SK-N-SH (cell line): Measurements from ENCODE around the gene STUB1. TPM values are rescaled to one million over a fixed set of nuclear protein-coding genes. Genes with fewer than 3 reads are reported as not detected.

Source experiments
- CTCF ChIA-PET: fragments of 300-600, 350-600 bp; formaldehyde crosslinking; extraction: SDS; loops from one replicate; lab custom pipeline; 2021; lab: Yijun Ruan, JAX
- POLR2A ChIA-PET: fragments of 350-600 bp; sonication (Branson Sonifier 250); formaldehyde crosslinking; extraction: SDS; loops from one replicate; lab custom pipeline; 2020; ENCODE audit warnings: antibody characterized with exemption, inconsistent platforms; lab: Yijun Ruan, JAX
- DNase-seq: peaks from one replicate; pipeline ENCODE4 v3.0.0; 2012
- H2AFZ ChIP-seq: fragments of 200-600 bp; sonication (generic); 2 replicates; pipeline ENCODE4 v1.8.1; 2016; ENCODE audit warnings: antibody characterized with exemption, mild to moderate bottlenecking, low read depth
- H3F3A ChIP-seq: fragments of 200-600 bp; sonication (generic); replicated peaks from 2 replicates; pipeline ENCODE3; 2016; ENCODE audit warnings: antibody characterized with exemption, mild to moderate bottlenecking; ENCODE audit not compliant: insufficient read depth
- H3K27ac ChIP-seq, 2 experiments: fragments of 200-500 bp in 1 of 2; fragments of 200-600 bp in 1 of 2; sonication (Bioruptor generic) in 1 of 2; sonication (generic), shearing (Covaris generic) in 1 of 2; 2 replicates each; pipeline versions ENCODE4 v1.5.1 to v1.6.1; 2014 to 2016; ENCODE audit warnings: low read depth in 2 of 2, inconsistent platforms in 1 of 2, low read length in 1 of 2, mild to moderate bottlenecking in 1 of 2, mixed read lengths in 1 of 2
- H3K27me3 ChIP-seq: fragments of 200-600 bp; sonication (generic), shearing (Covaris generic); 2 replicates; pipeline ENCODE4 v1.6.1; 2016; ENCODE audit warnings: mixed run types; ENCODE audit not compliant: insufficient read depth
- H3K36me3 ChIP-seq, 2 experiments: fragments of 200-500 bp in 1 of 2; fragments of 200-600 bp in 1 of 2; sonication (Bioruptor generic) in 1 of 2; sonication (generic) in 1 of 2; replicated peaks in 1 of 2; 2 replicates each; pipeline versions ENCODE3 to v1.5.1; 2014 to 2016; ENCODE audit warnings: low read length in 1 of 2, mild to moderate bottlenecking in 1 of 2; ENCODE audit not compliant: insufficient read depth in 2 of 2, control insufficient read depth in 1 of 2
- H3K4me1 ChIP-seq, 2 experiments: fragments of 200-500 bp in 1 of 2; fragments of 200-600 bp in 1 of 2; sonication (Bioruptor generic) in 1 of 2; sonication (generic), shearing (Covaris generic) in 1 of 2; 2 replicates each; pipeline versions ENCODE4 v1.5.1 to v1.6.1; 2014 to 2016; ENCODE audit warnings: low read depth in 1 of 2, low read length in 1 of 2, mixed run types in 1 of 2; ENCODE audit not compliant: insufficient read depth in 2 of 2, control insufficient read depth in 1 of 2
- H3K4me2 ChIP-seq: fragments of 200-600 bp; sonication (generic), shearing (Covaris generic); 2 replicates; pipeline ENCODE4 v1.6.1; 2017; ENCODE audit warnings: mixed run types
- H3K4me3 ChIP-seq, 2 experiments: fragments of 200-500 bp in 1 of 2; fragments of 200-600 bp in 1 of 2; sonication (Bioruptor generic) in 1 of 2; sonication (generic), shearing (Covaris generic) in 1 of 2; 2 replicates each; pipeline versions ENCODE4 v1.5.1 to v1.8.1; 2014 to 2016; ENCODE audit warnings: low read depth in 2 of 2, inconsistent platforms in 1 of 2, low read length in 1 of 2, mild to moderate bottlenecking in 1 of 2, mixed read lengths in 1 of 2, moderate library complexity in 1 of 2
- H3K79me2 ChIP-seq: fragments of 200-600 bp; sonication (generic); 2 replicates; pipeline ENCODE4 v1.8.1; 2017; ENCODE audit warnings: mild to moderate bottlenecking; ENCODE audit not compliant: insufficient read depth
- H3K9ac ChIP-seq: fragments of 200-600 bp; sonication (generic); 2 replicates; pipeline ENCODE4 v1.6.1; 2017; ENCODE audit warnings: mixed run types
- H3K9me2 ChIP-seq: fragments of 200-600 bp; sonication (generic); 2 replicates; pipeline ENCODE4 v1.6.1; 2017; ENCODE audit warnings: mixed run types
- H3K9me3 ChIP-seq: fragments of 200-600 bp; sonication (generic); 2 replicates; pipeline ENCODE4 v1.6.1; 2017; ENCODE audit warnings: mixed run types, mild to moderate bottlenecking, moderate library complexity
- H4K20me1 ChIP-seq: fragments of 200-600 bp; sonication (generic); 2 replicates; pipeline ENCODE4 v1.6.1; 2017; ENCODE audit warnings: mild to moderate bottlenecking, mixed run types; ENCODE audit not compliant: insufficient read depth
- CHD2 ChIP-seq: fragments of 150-350 bp; IDR thresholded peaks from 2 replicates; pipeline ENCODE4 v1.6.1; 2018; ENCODE audit warnings: low read length; ENCODE audit not compliant: partially characterized antibody
- EZH2phosphoT487 ChIP-seq: fragments of 200-600 bp; sonication (generic); IDR thresholded peaks from 2 replicates; pipeline ENCODE4 v1.6.1; 2017; ENCODE audit warnings: low read depth, mixed run types, mild to moderate bottlenecking, antibody characterized with exemption, moderate library complexity, borderline replicate concordance
- FOXJ3 ChIP-seq: sonication (generic); formaldehyde crosslinking; IDR thresholded peaks from 2 replicates; pipeline ENCODE4 v1.5.1; 2020; ENCODE audit warnings: mild to moderate bottlenecking, missing genetic modification reagents
- FOXM1 ChIP-seq: IDR thresholded peaks from 2 replicates; pipeline ENCODE4 v1.4.0; 2012; ENCODE audit warnings: low read depth, mild to moderate bottlenecking
- GABPA ChIP-seq: IDR thresholded peaks from 2 replicates; pipeline ENCODE4 v1.4.0; 2012; ENCODE audit warnings: low read depth, mild to moderate bottlenecking
- GATA2 ChIP-seq: sonication (generic); formaldehyde crosslinking; IDR thresholded peaks from 2 replicates; pipeline ENCODE4 v1.5.0; 2020; ENCODE audit warnings: mild to moderate bottlenecking, missing genetic modification reagents
- MEF2A ChIP-seq: IDR thresholded peaks from 2 replicates; pipeline ENCODE4 v1.4.0; 2012; ENCODE audit warnings: low read depth, borderline replicate concordance
- NFIC ChIP-seq: IDR thresholded peaks from 2 replicates; pipeline ENCODE4 v1.4.0; 2012; ENCODE audit warnings: borderline replicate concordance
- POLR2AphosphoS5 ChIP-seq: IDR thresholded peaks from 2 replicates; pipeline ENCODE4 v1.6.1; 2012; ENCODE audit warnings: low read depth, low read length
- RXRA ChIP-seq: IDR thresholded peaks from 2 replicates; pipeline ENCODE4 v1.4.0; 2012; ENCODE audit warnings: low read depth, mild to moderate bottlenecking, borderline replicate concordance
- SMC3 ChIP-seq: IDR thresholded peaks from 2 replicates; pipeline ENCODE4 v1.6.1; 2012; ENCODE audit warnings: low read depth, low read length, improper control_type of control experiment
- TCF12 ChIP-seq: IDR thresholded peaks from 2 replicates; pipeline ENCODE4 v1.4.0; 2012
- TEAD4 ChIP-seq: IDR thresholded peaks from 2 replicates; pipeline ENCODE4 v1.4.0; 2012; ENCODE audit warnings: mild to moderate bottlenecking, borderline replicate concordance; ENCODE audit not compliant: insufficient read depth
- WGBS: methylation state at CpG from one replicate; pipeline ENCODE4 v1.1.6; 2017; ENCODE audit warnings: low lambda C conversion rate; 5-methylcytosine and 5-hydroxymethylcytosine counted together
- polyA plus RNA-seq, 3 experiments: library from polyadenylated mRNA; depleted of rRNA; stranded (reverse); fragments of >200 nt; gene quantifications; 2 replicates each; pipeline ENCODE4 v1.2.3, GENCODE V29; 2012
- TF ChIP-seq, protein P1 (sequence below): fragments of 150-350 bp; IDR thresholded peaks from 2 replicates; pipeline ENCODE4 v1.6.1; 2016; ENCODE audit warnings: mild to moderate bottlenecking, low read depth, low read length
- TF ChIP-seq, protein P2 (sequence below): IDR thresholded peaks from 2 replicates; pipeline ENCODE4; 2012
- TF ChIP-seq, protein P3 (sequence below): fragments of 200-600 bp; sonication (generic); IDR thresholded peaks from 2 replicates; pipeline ENCODE4 v1.6.1; 2017; ENCODE audit warnings: antibody characterized with exemption, mild to moderate bottlenecking, moderate library complexity
- TF ChIP-seq, protein P4 (sequence below): IDR thresholded peaks from 2 replicates; pipeline ENCODE4 v1.6.1; 2012; ENCODE audit warnings: mild to moderate bottlenecking, low read depth, low read length, moderate library complexity
- TF ChIP-seq, protein P5 (sequence below): IDR thresholded peaks from 2 replicates; pipeline ENCODE4 v1.4.0; 2012; ENCODE audit warnings: low read depth
- TF ChIP-seq, protein P6 (sequence below): IDR thresholded peaks from 2 replicates; pipeline ENCODE4 v1.4.0; 2012; ENCODE audit warnings: low read depth, borderline replicate concordance

STUB1 gene
- polyA plus RNA-seq, 1 of the 3 experiments (the other 2 are of a cell fraction): 323 TPM

DNA sequence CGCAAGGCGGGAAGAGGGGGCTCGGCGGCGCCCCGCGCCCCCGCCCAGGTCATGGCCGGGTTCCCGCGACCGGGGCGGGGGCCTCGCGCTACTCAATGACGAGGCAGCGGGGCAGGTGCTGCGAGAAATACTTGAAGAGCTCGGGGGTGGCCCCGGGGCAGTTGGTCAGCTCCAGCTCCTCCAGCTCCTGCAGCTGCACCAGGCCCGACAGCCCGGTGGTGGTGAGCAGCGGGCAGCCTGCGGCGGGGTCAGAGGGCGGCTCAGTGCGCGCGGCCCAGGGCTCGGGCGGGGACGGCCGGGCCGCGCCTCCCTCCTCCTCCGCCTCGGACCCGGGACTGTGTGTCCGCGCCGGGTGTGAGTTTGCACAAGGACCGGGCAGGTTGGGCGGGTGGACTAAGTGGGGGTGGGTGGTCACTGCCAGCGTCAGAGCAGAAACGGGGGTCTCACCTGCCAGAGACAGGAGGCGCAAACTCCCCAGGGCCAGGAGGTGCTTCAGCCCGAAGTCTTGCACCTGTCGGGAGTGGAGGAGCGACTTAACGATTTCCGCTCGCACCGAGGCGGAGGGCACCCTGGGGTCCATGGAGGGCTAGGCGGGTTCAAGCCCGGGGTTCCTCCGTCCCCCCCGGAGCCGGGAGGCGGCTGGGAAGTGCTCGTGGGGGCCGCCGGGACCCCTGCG lies 14.1 kb downstream of the STUB1 start:
- Histone ChIP-seq H3K9me2 (no peaks in the 10 kb centered on the region), H4K20me1 (peaks cover 6% of the 10 kb centered on the region; the same call in 1 of the 2 replicates), H3K79me2 (peaks cover 20% of the 10 kb centered on the region)
- DNase-seq: no peak
- TF ChIP-seq MEF2A (no peak), TEAD4 (no peak), RXRA (no peak), EZH2phosphoT487 (no peak), FOXJ3 (CRISPR knock-in tag) (no peak), SMC3 (no peak), NFIC (no peak), GATA2 (no peak)
- TF ChIP-seq, protein P1, sequence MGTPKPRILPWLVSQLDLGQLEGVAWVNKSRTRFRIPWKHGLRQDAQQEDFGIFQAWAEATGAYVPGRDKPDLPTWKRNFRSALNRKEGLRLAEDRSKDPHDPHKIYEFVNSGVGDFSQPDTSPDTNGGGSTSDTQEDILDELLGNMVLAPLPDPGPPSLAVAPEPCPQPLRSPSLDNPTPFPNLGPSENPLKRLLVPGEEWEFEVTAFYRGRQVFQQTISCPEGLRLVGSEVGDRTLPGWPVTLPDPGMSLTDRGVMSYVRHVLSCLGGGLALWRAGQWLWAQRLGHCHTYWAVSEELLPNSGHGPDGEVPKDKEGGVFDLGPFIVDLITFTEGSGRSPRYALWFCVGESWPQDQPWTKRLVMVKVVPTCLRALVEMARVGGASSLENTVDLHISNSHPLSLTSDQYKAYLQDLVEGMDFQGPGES: no peak
- TF ChIP-seq, protein P2, sequence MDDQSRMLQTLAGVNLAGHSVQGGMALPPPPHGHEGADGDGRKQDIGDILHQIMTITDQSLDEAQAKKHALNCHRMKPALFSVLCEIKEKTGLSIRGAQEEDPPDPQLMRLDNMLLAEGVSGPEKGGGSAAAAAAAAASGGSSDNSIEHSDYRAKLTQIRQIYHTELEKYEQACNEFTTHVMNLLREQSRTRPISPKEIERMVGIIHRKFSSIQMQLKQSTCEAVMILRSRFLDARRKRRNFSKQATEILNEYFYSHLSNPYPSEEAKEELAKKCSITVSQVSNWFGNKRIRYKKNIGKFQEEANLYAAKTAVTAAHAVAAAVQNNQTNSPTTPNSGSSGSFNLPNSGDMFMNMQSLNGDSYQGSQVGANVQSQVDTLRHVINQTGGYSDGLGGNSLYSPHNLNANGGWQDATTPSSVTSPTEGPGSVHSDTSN: no peak
- TF ChIP-seq, protein P3, sequence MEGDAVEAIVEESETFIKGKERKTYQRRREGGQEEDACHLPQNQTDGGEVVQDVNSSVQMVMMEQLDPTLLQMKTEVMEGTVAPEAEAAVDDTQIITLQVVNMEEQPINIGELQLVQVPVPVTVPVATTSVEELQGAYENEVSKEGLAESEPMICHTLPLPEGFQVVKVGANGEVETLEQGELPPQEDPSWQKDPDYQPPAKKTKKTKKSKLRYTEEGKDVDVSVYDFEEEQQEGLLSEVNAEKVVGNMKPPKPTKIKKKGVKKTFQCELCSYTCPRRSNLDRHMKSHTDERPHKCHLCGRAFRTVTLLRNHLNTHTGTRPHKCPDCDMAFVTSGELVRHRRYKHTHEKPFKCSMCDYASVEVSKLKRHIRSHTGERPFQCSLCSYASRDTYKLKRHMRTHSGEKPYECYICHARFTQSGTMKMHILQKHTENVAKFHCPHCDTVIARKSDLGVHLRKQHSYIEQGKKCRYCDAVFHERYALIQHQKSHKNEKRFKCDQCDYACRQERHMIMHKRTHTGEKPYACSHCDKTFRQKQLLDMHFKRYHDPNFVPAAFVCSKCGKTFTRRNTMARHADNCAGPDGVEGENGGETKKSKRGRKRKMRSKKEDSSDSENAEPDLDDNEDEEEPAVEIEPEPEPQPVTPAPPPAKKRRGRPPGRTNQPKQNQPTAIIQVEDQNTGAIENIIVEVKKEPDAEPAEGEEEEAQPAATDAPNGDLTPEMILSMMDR: no peak
- TF ChIP-seq, all 33 proteins: peak for 0
- H3K4me1 ChIP-seq: peaks cover 4 to 5% of the 10 kb centered on the region in 2 experiments; a peak in 2 of 4 replicates
- H3F3A ChIP-seq: peaks cover 20% of the 10 kb centered on the region
- H3K4me2 ChIP-seq: no peak overlapping the region
- ChIA-PET CTCF (no interaction called here), POLR2A (no interaction called here)
- WGBS: 80% methylated on average over 29 of the region's 64 CpGs
- H3K27ac ChIP-seq: no peak overlapping the region
- no peaks in the 10 kb centered on the region for H3K9me3 ChIP-seq
- H3K36me3 ChIP-seq: peaks cover 0 to 2% of the 10 kb centered on the region in 2 experiments
- H3K9ac ChIP-seq: no peak overlapping the region
- H2AFZ ChIP-seq: no peak overlapping the region
- no peaks in the 10 kb centered on the region for H3K27me3 ChIP-seq
- H3K4me3 ChIP-seq: no peak overlapping the region

DNA sequence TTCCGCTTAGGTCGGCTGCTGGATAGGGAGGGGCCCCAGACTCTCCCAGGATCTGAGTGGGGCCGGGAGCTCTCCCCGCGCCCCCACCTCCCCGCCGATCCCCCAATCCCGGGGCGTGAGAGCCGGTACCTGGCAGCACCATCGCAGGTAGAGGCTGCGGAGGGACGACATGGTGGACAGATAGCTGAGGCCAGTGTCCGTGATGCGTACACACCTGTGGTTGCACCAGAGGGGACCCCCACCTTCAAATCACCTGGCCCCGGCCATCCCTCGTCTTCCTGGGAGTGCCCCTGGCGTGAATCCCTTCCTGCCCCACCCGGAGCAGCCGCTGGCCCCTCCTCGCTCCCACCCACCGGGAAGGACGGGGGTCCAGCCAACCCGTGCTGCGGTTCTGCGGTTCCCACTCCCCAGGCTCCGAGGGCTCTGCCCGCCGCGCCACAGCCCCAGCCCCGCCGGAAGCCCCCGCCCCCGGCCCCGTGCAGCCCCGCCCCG lies 14.7 kb downstream of the STUB1 start:
- no peaks in the 10 kb centered on the region for H3K9me3 ChIP-seq
- H3K9ac ChIP-seq: no peak overlapping the region
- ChIA-PET CTCF (no interaction called here), POLR2A (no interaction called here)
- 89% methylated on average over 29 of the region's 37 CpGs for WGBS
- no peak overlapping the region for H3K27ac ChIP-seq
- H3K4me2 ChIP-seq: no peak overlapping the region
- peaks cover 0 to 2% of the 10 kb centered on the region in 2 experiments for H3K36me3 ChIP-seq
- H3K27me3 ChIP-seq: no peaks in the 10 kb centered on the region
- DNase-seq: no peak
- H4K20me1 ChIP-seq: peaks cover 12% of the 10 kb centered on the region
- no peaks in the 10 kb centered on the region for H3K9me2 ChIP-seq
- H3K4me3 ChIP-seq: no peak overlapping the region
- H3F3A ChIP-seq: peaks cover 20% of the 10 kb centered on the region
- no peak overlapping the region for H2AFZ ChIP-seq
- H3K4me1 ChIP-seq: no peaks in the 10 kb centered on the region
- H3K79me2 ChIP-seq: peaks cover 19% of the 10 kb centered on the region
- TF ChIP-seq, protein P4, sequence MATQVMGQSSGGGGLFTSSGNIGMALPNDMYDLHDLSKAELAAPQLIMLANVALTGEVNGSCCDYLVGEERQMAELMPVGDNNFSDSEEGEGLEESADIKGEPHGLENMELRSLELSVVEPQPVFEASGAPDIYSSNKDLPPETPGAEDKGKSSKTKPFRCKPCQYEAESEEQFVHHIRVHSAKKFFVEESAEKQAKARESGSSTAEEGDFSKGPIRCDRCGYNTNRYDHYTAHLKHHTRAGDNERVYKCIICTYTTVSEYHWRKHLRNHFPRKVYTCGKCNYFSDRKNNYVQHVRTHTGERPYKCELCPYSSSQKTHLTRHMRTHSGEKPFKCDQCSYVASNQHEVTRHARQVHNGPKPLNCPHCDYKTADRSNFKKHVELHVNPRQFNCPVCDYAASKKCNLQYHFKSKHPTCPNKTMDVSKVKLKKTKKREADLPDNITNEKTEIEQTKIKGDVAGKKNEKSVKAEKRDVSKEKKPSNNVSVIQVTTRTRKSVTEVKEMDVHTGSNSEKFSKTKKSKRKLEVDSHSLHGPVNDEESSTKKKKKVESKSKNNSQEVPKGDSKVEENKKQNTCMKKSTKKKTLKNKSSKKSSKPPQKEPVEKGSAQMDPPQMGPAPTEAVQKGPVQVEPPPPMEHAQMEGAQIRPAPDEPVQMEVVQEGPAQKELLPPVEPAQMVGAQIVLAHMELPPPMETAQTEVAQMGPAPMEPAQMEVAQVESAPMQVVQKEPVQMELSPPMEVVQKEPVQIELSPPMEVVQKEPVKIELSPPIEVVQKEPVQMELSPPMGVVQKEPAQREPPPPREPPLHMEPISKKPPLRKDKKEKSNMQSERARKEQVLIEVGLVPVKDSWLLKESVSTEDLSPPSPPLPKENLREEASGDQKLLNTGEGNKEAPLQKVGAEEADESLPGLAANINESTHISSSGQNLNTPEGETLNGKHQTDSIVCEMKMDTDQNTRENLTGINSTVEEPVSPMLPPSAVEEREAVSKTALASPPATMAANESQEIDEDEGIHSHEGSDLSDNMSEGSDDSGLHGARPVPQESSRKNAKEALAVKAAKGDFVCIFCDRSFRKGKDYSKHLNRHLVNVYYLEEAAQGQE: no peak
- TF ChIP-seq, protein P5, sequence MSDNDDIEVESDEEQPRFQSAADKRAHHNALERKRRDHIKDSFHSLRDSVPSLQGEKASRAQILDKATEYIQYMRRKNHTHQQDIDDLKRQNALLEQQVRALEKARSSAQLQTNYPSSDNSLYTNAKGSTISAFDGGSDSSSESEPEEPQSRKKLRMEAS: no peak
- TF ChIP-seq SMC3: no peak
- no peak for TF ChIP-seq CHD2
- TF ChIP-seq FOXM1: no peak
- no peak for TF ChIP-seq POLR2AphosphoS5
- no peak for TF ChIP-seq TCF12
- TF ChIP-seq, protein P6, sequence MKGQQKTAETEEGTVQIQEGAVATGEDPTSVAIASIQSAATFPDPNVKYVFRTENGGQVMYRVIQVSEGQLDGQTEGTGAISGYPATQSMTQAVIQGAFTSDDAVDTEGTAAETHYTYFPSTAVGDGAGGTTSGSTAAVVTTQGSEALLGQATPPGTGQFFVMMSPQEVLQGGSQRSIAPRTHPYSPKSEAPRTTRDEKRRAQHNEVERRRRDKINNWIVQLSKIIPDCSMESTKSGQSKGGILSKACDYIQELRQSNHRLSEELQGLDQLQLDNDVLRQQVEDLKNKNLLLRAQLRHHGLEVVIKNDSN: no peak
- no peak for TF ChIP-seq GABPA
